GM21717 (cell line): Measurements from ENCODE around the gene LIPH.

Experiments used
- ATAC-seq: cut with Tn5 transposase; IDR thresholded peaks from one replicate; pipeline ENCODE4 v1.9.1; 2021; ENCODE audit warnings: mild to moderate bottlenecking, moderate library complexity; ENCODE audit not compliant: unreplicated experiment

LIPH gene

DNA sequence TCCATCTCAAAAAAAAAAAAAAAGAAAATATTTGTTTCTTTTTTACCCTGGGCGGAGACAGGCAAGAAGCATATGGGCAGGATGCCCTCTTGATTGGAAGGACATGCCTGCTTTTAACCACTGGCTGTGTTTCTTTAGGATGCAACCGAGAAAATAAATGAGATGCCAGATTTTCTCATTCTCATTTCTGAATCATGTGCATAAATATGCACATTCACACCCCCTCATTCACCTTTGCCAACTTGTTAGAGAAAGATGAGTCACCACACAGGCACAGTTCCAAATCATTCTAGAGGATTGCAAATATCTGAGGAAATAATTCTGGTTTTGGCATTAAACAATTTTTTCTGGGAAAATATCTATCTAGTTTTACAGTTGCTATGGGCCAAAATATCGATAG, 3.3 kb downstream of the LIPH start:
- ATAC-seq = no peak

- no peak for ATAC-seq
Observed at GRCh38 chr3:185540695-185541094, 11.7 kb downstream of the LIPH start.

DNA sequence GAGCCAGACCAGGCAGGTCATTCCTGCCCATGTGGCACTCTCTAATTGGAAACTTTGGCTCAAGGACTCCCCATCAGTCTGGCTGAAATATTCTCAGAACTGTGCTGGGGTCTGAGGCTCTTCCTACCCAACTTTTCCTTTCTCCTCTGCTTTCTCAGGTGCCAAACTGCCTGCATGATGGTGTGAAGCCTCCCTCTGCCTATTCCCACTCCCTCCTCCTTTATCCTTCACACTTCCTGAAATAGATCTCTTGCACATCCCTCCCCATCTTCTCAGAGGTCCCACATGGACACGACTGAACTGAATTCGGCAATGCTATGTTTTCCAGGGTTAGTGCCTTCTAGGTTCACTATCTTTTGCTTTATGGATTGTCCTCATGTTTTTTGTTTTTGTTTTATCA, 12.5 kb downstream of the LIPH start:
- no peak for ATAC-seq

DNA sequence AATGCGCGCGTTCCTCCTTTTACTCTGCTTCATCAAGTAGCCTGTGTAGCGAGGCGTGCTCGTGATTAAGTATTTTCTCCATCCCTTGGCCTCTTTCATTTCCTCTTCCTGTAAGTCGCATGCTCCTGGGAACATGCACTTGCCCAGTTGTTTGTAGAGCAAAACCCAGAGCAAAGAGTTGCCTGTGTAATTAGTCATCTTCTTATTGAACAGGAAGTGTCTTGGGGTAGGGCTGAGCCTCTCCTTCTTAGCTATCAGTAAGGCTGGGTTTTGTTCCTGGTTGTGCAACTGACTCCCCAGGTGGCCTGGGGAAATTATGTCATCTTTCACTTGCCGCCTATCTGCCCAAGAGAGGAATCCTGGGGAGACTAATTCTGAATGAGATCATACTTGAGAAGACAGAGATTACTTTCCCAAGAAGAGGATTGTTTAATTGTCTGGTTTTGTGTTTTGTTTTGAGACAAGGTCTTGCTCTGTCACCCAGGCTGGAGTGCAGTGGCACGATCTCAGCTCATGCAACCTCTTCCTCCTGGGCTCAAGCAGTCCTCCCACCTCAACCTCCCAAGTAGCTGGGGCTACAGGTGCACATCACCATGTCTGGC, 14.9 kb downstream of the LIPH start:
- peak; percentile 98 for ATAC-seq

DNA sequence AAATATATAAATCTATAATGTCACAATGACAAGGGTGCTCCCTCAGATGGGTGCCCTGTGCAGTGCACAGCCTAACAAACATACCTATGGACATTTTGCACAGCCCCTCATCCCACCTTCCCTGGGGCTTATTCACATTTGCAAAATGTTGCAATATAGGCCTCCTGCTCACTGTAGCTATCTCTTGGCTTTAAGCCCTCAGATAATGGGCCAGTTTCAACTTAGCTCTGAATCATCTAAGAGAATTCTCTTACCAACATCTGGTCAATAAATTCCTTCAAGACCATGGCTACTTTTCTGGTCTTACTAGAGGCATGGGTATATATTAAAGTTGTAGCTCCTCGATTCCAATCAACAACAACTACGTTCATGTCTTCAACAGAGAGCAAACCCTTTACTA, 17.9 kb downstream of the LIPH start:
- no peak for ATAC-seq

DNA sequence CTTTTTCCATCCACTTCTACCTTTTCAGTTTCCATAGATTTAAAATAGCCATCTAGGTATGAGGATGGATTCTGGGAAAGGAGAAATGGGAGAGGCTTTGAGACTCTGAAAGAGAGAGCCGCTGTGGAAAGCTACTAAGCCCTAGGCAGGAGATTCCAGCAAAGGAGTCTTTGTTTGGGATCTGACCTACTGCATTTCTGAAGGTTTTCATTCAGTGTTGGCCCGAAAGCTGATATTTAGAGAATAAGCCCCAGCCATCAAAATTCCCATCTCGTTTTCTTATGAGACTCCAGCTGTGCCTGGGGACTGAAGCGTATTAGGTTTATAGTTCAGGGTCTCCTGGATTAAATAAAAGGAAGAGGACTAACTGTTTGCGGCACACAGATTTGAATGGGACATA, 19.5 kb downstream of the LIPH start:
- ATAC-seq = no peak

DNA sequence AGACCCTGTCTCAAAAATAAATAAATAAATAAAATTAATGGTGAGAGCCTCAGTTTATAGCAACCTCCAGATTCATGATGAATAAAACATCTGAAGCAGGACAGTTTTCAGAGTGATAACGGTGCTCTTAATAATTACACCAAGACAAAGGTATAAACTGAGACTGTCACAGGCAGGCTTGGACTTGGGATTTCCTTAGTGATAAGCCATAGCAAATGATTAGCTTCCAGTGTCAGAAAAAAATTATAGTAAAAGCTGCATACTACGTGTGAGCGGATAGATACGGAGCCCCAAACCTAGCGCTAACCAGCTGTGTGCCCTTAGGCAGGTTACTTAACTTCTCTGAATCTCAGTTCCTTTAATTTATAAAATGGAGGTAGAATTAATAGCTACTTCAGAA, 21.5 kb downstream of the LIPH start:
- no peak for ATAC-seq

- ATAC-seq = no peak
Observed at GRCh38 chr3:185528532-185528931, 23.9 kb downstream of the LIPH start.

DNA sequence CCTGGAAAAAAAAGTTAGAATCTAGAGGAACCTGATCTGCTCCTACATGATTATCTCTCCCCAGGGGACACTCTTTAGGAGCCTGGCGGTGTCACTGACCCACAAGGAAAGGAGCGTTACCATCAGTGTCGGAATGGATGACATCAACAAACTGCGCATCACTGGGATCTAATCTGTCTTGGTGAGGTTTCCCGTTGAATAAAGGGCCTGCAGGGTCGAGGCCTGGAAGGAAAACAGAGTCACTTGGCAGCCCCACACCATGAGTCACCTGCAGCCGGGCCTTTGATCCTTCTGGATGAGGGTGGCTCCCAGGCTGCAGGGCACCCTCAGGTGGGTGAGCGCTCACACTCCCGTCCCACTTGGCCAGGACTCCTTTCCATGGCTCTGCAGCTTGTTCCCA, 25.0 kb downstream of the LIPH start:
- ATAC-seq = no peak

DNA sequence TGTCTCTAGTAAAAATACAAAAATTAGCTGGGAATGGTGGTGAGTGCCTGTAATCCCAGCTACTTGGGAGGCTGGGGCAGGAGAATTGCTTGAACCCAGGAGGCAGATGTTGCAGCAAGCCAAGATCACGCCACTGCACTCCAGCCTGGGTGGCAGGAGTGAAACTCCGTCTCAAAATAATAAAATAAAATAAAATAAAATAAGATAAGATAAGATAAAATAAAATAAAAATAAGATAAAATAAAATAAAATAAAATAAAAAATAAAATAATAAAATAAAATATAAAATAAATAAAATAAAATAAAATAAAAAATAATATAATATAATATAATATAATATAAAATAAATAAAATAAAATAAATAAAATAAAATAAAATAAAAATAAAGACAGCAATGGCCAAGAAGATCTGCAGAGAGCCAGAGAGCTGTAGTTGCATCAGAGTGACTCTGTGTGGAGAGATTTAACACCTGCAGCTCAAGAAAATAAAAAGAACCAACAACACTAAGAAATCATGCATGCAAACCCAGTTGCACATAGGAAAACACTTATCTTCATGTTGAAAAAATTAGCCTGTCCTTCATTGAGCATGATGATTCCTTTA, 25.9 kb downstream of the LIPH start:
- no peak for ATAC-seq

DNA sequence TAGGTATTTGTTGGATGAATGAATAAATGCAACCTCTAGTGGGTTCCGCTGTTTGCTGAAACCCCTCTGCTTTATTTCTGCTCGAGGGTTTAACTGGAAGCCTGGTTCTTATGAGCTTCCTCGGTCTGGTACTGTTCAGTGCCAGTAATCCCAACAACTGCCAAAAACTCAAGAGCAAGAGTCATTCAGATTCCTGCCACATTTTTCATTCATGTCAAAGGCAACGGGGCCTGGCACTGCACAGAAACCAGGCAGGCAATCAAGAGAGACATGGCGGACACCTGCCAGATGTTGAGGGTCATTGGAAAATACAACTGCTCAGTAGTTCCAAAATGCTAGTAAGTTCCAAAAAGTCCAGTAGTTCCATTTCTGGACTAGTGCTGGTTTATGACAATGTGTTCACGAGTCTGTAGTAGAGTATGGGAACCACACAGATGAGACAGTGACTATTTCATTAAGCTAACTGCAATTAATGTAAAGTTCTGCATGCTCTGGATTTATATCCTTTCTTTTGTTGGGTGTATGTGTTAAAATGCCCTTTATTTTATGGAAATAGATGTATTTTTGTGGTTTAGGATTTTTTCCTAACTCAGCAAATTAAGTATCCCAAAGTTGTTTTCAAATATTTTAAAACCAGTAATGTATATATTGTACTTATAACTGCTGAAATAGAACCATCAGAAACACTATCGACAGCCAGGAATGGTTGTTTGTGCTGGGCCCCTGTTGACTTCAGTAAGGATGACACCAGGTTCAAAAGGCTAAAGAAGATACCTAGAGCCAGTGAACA, 30.8 kb downstream of the LIPH start:
- no peak for ATAC-seq

DNA sequence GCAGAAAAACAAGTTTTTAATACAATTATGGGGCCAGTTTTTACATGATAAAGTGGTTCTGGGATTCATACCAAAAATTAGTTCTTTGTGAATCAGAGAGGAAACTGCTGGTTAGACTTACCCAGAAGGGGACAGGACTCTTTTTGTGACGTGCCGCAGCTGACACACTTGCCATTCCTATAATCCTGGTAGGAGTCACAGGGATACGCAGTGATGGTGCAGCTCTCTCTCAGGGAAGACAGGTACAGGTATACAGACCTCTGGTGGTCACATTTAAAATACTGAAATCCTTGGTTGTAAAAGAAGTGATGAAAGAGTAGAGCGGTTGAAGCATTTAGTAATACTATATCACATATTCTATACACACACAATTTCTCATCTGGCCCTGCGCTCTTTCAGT, 33.4 kb downstream of the LIPH start:
- ATAC-seq = no peak

DNA sequence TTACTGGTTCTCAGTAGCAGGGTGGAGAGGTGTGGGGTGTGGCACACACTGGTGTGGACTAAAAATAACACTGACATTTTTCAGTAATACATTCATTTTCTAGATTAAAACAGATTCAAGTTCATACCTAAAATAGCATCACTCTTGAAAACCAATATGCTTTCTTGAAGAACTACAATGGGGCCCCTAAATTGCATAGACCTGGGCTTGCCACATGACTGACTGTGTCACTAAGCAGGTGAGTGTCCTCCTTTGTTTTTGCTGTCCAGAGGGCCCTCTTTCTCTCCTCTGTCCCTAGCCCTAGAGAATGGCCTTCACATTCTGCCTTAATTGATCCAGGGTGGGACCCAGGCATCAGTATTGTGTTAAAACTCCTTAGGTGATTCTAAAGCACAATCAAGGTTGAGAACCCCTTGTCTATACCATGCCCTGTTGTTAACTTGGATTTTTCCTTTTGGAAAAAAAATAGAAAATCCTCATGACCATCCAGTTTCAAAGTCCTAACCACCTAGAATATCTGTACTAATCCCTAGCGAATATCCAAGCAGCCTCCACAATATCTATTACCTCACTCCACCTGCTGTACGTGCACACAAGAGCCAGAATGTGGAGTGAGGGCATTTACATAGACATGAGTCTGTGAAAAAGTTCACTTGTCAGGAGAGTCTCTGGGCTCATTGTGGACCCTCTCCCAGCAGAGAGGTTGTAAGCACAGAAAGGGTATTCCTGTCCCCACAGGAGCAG, 34.8 kb downstream of the LIPH start:
- no peak for ATAC-seq

GRCh38 chr3:185511711-185512110, 40.7 kb downstream of the LIPH start:
- ATAC-seq = no peak

DNA sequence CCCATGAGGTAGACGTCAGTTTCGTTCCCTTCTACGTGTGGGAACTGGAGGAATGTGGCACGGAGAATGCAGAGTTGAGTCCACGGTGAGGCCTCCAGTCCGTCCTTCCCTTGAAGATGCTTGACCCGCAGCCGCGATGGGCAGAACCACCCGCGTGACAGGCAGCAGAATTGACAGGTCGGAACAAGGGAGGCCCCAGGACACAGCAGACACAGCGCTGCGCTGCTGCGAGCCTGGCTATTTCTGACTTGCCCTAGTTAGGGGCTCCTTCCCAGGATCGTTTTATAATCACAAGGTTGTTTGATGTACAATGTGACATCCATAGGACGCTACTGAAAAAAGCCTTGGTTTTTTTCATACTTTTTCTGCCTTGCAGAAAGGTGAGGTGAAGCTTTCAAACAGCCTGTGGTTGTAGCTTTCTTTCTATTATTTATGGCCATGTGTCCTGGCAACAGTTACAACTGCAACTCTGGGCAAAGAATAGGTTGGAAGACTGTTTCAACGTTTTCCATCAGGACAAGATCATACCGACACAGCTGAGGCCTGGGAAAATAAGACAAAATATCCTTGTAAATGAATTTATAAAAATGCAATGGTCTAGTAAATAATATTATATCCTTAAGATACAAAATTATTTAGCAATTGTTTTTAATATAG, 43.9 kb downstream of the LIPH start:
- ATAC-seq = no peak

DNA sequence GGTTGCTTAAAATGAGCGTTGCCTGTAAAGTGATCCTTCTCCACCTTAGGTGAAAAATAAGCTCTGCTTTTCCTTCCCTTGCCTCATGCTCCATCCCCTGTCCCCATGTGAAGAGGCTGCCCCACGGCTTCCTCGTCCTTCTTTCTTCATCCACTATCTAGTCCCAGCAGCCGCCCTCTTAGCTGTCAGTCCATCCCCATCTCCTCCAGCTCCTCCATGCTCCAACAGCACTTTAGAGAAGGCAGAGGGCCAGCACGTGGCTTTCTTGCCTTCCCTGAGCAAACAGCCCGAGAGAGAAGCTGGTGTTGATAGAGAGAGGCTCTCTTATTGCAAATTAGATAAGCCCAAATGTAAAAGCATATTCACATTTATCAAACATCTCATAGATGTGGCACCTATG, 44.5 kb downstream of the LIPH start:
- no peak for ATAC-seq

DNA sequence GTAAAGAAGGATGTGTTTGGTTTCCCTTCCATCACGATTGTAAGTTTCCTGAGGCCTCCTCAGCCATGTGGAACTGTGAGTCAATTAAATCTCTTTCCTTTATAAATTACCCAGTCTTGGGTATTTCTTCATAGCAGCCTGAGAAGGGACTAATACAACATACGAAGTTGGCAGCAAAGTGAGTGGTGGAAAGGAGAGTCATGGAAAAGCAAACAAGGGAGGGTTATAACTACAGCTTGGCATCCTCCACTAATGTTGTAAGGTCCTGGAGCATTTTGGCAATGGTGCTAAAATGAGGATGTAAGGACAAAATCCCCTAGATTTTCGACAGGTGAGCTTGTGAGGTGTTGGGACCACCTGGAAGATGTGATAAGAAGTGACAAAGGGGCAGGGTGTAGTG, 47.8 kb downstream of the LIPH start:
- no peak for ATAC-seq

GRCh38 chr3:185503521-185503920, 48.9 kb downstream of the LIPH start:
- no peak for ATAC-seq

DNA sequence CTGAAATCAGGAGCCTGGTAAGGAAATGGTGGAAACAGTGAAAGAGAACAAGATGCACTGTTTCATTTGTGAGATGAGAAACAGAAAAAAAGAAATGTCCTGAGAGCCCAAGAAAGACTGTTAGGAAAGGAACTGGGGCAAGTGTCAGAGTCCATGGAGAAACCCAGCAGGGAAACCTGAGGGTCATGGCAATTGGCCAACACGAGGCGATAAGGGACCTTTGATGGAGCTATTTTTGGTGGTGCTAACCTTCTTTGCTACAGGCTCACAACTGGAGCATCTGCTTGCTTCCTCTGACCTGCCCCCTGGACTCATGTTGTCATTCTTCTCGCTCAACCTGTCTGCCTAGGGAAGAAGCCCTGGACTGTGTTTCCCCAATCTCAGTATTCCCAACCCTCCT, 49.4 kb downstream of the LIPH start:
- ATAC-seq = no peak

DNA sequence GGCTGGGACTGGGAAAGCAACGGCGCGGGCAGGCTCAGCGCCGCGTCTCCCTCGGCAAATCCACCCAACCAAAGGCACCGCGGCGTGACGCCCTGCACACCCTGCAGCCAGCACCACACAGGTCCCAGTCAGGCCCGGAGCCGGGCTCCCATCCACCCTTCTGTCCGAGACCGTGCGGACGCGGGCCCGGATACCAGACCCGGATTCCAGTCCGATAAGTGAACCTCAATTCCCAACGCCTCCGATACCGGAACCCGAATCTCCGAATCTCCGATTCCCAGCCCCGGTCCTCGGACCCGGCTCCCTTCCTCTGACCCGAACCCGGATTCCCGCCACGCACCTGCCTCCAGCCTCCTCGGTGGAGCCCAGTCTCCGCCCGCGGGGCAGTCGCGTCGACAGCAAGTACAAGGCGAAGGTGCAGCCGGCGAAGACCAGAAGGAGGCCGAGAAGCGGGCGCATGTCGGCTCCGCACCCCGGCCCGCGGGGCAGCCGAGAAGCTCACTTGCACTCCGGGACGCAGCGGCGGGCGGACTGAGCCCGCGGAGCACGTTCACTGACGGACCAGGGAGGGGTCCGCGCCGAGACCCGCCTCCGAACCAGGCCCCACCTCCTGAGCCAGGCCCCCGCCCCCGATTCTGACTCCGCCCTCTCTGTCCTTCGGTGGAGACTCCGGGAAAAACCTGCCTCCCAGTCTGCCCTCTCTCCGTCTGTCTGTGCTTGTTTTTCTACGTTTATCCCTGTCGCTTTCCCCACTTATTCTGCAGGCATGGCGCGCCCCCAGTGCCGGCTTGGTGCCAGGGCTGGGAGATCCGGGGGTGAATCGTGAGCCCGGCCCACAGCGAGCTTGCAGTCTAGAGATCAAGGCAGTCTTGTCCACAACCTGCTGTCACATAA, 53.6 kb downstream of the LIPH start, which contains the start of gene TMEM41A:
Gene TMEM41A, minus strand, starts transcription at position 533 of the 894 bp plus-strand sequence. Its CDS starts 74 bp downstream, at position 459.
- peak; percentile 93 for ATAC-seq
